Neutrophil (primary cell): ENCODE results near the gene INPP5K.
"Not testable (repeated sequence)": the region's sequence is repeated elsewhere in the genome, so short reads cannot be mapped to it uniquely, and the experiment has no call there.

Source experiments
- H3K27ac ChIP-seq: fragments of 200-600 bp; sonication (generic); 2 replicates; pipeline ENCODE4 v1.5.1; 2016; ENCODE audit warnings: mild to moderate bottlenecking, moderate library complexity
- H3K27me3 ChIP-seq: fragments of 200-600 bp; sonication (generic); 2 replicates; pipeline ENCODE4 v1.6.0; 2016; ENCODE audit warnings: mild to moderate bottlenecking
- H3K36me3 ChIP-seq: fragments of 200-600 bp; sonication (generic); 2 replicates; pipeline ENCODE4 v1.5.1; 2017
- H3K4me1 ChIP-seq, 2 experiments: fragments of 200-600 bp in 1 of 2; sonication (generic) in 1 of 2; 1 replicate in 1 of 2; 2 replicates in 1 of 2; pipeline versions ENCODE4 v1.5.1 to v1.6.1; 2013 to 2016; ENCODE audit warnings: low read depth in 1 of 2, low read length in 1 of 2, mild to moderate bottlenecking in 1 of 2, moderate library complexity in 1 of 2; ENCODE audit not compliant: control insufficient read depth in 1 of 2, insufficient read depth in 1 of 2
- H3K4me3 ChIP-seq, 2 experiments: fragments of 200-600 bp in 1 of 2; sonication (generic) in 1 of 2; 1 replicate in 1 of 2; 2 replicates in 1 of 2; pipeline ENCODE4 v1.5.1; 2013 to 2016; ENCODE audit warnings: low read depth in 1 of 2, low read length in 1 of 2, mild to moderate bottlenecking in 1 of 2, moderate library complexity in 1 of 2
- H3K9me3 ChIP-seq: fragments of 200-600 bp; sonication (generic); 2 replicates; pipeline ENCODE4 v1.5.1; 2016
- TF ChIP-seq, protein P1 (sequence below): fragments of 200-600 bp; sonication (generic); IDR thresholded peaks from 2 replicates; pipeline ENCODE4 v1.5.1; 2016; ENCODE audit warnings: antibody characterized with exemption

INPP5K gene

DNA sequence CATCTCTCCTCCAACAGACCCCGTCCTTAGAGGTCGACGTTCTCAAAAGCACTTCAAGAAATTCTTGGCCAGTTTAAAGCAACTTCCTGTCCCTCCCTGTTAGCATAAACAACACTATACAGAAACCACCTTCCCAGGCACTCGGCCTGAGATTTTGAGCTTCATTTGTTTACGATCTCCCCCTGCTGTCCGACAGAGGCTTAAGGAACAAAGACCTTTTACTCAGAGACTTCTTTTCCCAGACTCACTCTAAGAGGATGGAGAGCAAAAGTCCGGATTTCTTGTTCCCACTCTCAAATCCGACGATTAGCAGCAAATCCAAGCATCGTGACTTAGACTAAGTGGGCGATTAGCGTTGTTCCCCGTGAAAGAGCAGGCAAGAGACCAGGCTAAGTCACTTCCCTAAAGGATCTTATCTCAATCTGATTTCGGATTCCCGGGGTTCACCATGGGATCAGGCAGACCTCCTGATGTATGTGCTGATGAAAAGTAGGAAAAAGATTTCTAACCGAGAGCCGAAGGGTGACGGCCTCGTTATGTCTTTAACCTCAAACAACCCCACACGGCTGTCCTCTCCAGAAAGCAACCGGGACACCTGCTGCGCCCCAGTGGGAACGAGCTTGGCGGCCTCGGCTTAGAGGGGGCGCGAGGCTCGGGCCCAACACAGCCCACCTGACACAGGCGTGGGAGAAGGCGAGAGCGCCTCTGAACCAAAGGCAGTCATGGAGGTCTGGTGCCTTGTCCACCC lies 598 bp downstream of the INPP5K start:
- Histone ChIP-seq H3K9me3 (no peaks in the 10 kb centered on the region), H3K4me1 (peaks cover 22 to 26% of the 10 kb centered on the region in 2 experiments), H3K36me3 (peaks cover 58% of the 10 kb centered on the region), H3K27me3 (no peaks in the 10 kb centered on the region), H3K27ac (peak overlapping the region; percentile 98), H3K4me3 (peak overlapping the region; percentile 89 to 99)
- TF ChIP-seq, protein P1, sequence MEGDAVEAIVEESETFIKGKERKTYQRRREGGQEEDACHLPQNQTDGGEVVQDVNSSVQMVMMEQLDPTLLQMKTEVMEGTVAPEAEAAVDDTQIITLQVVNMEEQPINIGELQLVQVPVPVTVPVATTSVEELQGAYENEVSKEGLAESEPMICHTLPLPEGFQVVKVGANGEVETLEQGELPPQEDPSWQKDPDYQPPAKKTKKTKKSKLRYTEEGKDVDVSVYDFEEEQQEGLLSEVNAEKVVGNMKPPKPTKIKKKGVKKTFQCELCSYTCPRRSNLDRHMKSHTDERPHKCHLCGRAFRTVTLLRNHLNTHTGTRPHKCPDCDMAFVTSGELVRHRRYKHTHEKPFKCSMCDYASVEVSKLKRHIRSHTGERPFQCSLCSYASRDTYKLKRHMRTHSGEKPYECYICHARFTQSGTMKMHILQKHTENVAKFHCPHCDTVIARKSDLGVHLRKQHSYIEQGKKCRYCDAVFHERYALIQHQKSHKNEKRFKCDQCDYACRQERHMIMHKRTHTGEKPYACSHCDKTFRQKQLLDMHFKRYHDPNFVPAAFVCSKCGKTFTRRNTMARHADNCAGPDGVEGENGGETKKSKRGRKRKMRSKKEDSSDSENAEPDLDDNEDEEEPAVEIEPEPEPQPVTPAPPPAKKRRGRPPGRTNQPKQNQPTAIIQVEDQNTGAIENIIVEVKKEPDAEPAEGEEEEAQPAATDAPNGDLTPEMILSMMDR, result no peak

DNA sequence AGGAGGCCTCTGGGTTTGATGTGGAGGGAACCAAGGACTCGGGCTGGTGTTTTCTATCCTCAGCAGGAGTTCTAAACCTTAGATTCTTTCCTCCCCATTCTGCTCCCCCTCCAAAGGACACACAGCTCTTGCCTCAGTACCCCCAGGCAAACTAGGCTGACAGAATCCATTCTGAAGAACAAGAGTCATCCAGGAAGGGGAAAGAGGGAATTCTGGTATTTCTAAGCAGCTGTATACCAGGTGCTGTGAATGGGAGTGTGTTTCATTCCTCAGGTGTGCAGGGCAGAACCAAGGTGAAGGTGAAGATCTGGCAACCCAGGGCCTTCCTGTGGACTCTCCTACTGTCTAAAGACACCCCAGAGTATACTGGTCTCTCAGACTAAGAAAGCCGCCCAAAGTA lies 4.1 kb downstream of the INPP5K start:
- Histone ChIP-seq H3K36me3 (peaks cover 66% of the 10 kb centered on the region), H3K27me3 (no peaks in the 10 kb centered on the region), H3K27ac (no peak overlapping the region)

DNA sequence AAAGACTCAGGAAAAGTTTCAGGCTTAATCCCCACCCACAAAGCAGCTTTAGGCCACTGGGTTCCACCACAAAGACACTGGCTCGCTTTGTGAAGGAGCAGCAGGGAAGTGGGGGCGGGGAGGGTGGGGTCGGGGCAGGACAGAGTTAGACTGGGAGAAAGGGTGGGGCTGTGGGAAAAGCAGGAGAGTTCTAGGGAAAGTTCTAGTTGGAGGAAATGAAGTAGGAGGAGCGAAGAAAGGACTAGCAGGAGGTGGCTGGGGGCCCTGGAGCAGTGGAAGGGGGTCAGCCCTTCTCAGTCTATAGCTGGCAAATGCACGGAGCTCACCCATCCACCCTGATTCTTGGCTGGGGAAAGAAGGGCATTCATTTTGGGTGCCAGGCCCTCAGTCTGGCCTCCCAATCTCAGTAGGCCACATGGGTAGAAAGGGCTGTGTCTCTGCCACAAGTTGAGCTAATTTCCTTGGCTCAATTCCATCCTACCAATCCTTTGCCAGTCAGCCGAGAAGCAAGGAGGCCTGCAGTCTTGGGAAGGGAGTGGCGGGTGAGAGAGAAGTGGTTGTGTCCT lies 4.6 kb downstream of the INPP5K start:
- H3K4me1 ChIP-seq, result peaks cover 13 to 16% of the 10 kb centered on the region in 2 experiments
- peaks cover 71% of the 10 kb centered on the region for H3K36me3 ChIP-seq
- H3K9me3 ChIP-seq, result no peaks in the 10 kb centered on the region
- H3K27ac ChIP-seq, result no peak overlapping the region
- no peak overlapping the region for H3K4me3 ChIP-seq
- TF ChIP-seq, protein P1, result no peak
- no peaks in the 10 kb centered on the region for H3K27me3 ChIP-seq

More for the DNA sequence above, 4.1 kb downstream of the INPP5K start:
- H3K9me3 ChIP-seq, result no peaks in the 10 kb centered on the region
- TF ChIP-seq, protein P1, result no peak
- peaks cover 18 to 21% of the 10 kb centered on the region in 2 experiments for H3K4me1 ChIP-seq
- H3K4me3 ChIP-seq, result no peak overlapping the region

DNA sequence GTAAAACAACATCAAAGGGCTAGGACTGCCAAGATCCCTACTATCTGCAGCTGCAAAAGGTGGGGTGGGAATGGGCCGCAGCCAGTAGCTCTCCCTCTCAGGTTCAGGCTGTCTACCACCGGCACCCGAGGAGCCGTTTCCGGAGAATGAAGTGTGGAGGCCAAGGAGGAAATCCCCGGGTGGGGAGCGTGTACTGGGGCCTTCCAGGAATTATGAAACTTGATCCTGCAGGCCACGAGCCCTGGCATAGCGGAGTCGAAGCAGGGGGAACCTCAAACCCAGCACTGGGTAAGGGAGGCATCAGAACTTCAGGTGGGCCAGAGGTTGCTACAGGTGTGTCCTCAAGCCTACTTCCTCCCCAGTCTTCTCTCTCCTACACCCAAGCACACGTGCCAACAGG lies 5.1 kb downstream of the INPP5K start:
- Histone ChIP-seq H3K4me1 (peaks cover 12 to 16% of the 10 kb centered on the region in 2 experiments), H3K9me3 (no peaks in the 10 kb centered on the region), H3K4me3 (no peak overlapping the region), H3K27me3 (no peaks in the 10 kb centered on the region), H3K27ac (no peak overlapping the region), H3K36me3 (peaks cover 76% of the 10 kb centered on the region)
- TF ChIP-seq, protein P1, result no peak

DNA sequence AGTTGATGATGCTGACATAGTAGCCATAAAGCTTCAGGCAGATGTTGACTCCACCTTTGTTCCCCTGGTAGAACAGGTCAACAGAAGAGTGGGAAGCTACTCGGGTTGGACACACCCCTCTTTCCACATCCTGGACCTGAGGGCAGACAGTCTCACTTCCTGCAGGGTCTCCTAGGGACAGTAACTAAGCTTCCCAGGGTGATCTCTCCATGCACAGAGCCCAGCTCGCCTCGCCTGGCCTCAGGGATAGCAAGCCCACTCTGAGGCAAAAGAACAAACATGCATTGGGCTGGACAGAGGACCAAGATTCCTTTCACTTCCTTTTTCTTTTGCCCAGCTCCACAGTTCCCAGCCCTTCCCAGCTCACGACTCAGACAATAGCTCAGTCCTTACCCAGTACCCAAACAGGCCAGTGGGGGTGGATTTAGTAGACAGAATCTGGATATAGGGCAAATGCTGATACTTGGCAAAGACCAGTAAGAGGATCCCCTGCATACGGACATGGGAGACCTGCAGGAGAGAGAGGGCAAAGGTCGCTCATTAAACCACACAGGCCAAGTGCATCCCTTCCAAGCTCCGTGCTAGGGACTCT lies 7.0 kb downstream of the INPP5K start:
- no peaks in the 10 kb centered on the region for H3K4me1 ChIP-seq
- H3K27me3 ChIP-seq, result no peaks in the 10 kb centered on the region
- H3K36me3 ChIP-seq, result peaks cover 96% of the 10 kb centered on the region
- TF ChIP-seq, protein P1, result no peak
- H3K4me3 ChIP-seq, result no peak overlapping the region
- H3K9me3 ChIP-seq, result no peaks in the 10 kb centered on the region
- H3K27ac ChIP-seq, result no peak overlapping the region

DNA sequence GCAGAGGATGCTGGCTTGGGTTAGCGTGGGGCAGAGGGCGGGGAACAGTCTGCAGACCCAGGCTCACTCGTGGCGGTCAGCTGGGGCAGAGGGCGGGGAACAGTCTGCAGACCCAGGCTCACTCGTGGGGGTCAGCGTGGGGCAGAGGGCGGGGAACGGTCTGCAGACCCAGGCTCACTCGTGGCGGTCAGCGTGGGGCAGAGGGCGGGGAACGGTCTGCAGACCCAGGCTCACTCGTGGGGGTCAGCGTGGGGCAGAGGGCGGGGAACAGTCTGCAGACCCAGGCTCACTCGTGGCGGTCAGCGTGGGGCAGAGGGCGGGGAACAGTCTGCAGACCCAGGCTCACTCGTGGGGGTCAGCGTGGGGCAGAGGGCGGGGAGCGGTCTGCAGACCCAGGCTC lies 7.7 kb downstream of the INPP5K start:
- peaks cover 99% of the 10 kb centered on the region for H3K36me3 ChIP-seq
- H3K9me3 ChIP-seq, H3K4me3 ChIP-seq, H3K27me3 ChIP-seq, H3K27ac ChIP-seq, H3K4me1 ChIP-seq: not testable (repeated sequence)
